Brain microvascular endothelial cell (primary cell): ENCODE data around the gene GABRB1.
A peak's percentile ranks its signal among the peaks of the same experiment; 100 is the strongest.

Experiments used
- DNase-seq: peaks from one replicate; pipeline ENCODE4 v3.0.0-alpha.2; 2020
- H3K27ac ChIP-seq: fragments of 250-450 bp; sonication (Bioruptor Pico); 2 replicates; pipeline ENCODE4 v1.5.1; 2020; ENCODE audit warnings: mild to moderate bottlenecking, moderate library complexity
- H3K27me3 ChIP-seq: fragments of 250-450 bp; sonication (Bioruptor Pico); replicated peaks from 2 replicates; pipeline ENCODE4 v1.5.1; 2020; ENCODE audit warnings: mild to moderate bottlenecking
- H3K36me3 ChIP-seq: fragments of 250-450 bp; sonication (Bioruptor Pico); replicated peaks from 2 replicates; pipeline ENCODE4 v1.5.1; 2020; ENCODE audit warnings: mild to moderate bottlenecking
- H3K4me3 ChIP-seq: 2 replicates; pipeline ENCODE4 v1.5.1; 2011; ENCODE audit warnings: low read depth, mild to moderate bottlenecking, control low read depth, low read length, moderate library complexity
- in situ Hi-C: cut with HindIII; loops from 2 replicates; pipeline ENCODE4 v1.10.0; 2017; ENCODE audit warnings: low sequenced_read_pairs, low pct_ligation_motif_present
- TF ChIP-seq, protein P1 (sequence below): IDR thresholded peaks from 2 replicates; pipeline ENCODE4 v1.5.1; 2011; ENCODE audit warnings: low read depth, mild to moderate bottlenecking, moderate library complexity, low read length, control low read depth, inconsistent platforms; ENCODE audit errors: missing control alignments

Gene GABRB1

GRCh38 chr4:47463235-47463956 is 432.0 kb downstream of the GABRB1 start, which contains the start of gene COMMD8:
Gene COMMD8, minus strand, starts transcription at chr4:47463702. Its CDS starts 51 bp downstream, at chr4:47463651.
- Histone ChIP-seq H3K36me3 (no peaks in the 10 kb centered on the region), H3K4me3 (peak within 1 kb of the TSS; percentile 83), H3K27me3 (no peaks in the 10 kb centered on the region), H3K27ac (peak within 1 kb of the TSS; percentile 81)
- DNase-seq: peak; percentile 98
- TF ChIP-seq, protein P1, sequence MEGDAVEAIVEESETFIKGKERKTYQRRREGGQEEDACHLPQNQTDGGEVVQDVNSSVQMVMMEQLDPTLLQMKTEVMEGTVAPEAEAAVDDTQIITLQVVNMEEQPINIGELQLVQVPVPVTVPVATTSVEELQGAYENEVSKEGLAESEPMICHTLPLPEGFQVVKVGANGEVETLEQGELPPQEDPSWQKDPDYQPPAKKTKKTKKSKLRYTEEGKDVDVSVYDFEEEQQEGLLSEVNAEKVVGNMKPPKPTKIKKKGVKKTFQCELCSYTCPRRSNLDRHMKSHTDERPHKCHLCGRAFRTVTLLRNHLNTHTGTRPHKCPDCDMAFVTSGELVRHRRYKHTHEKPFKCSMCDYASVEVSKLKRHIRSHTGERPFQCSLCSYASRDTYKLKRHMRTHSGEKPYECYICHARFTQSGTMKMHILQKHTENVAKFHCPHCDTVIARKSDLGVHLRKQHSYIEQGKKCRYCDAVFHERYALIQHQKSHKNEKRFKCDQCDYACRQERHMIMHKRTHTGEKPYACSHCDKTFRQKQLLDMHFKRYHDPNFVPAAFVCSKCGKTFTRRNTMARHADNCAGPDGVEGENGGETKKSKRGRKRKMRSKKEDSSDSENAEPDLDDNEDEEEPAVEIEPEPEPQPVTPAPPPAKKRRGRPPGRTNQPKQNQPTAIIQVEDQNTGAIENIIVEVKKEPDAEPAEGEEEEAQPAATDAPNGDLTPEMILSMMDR: peak; percentile 49
- in situ Hi-C loops: no loop called here

DNA sequence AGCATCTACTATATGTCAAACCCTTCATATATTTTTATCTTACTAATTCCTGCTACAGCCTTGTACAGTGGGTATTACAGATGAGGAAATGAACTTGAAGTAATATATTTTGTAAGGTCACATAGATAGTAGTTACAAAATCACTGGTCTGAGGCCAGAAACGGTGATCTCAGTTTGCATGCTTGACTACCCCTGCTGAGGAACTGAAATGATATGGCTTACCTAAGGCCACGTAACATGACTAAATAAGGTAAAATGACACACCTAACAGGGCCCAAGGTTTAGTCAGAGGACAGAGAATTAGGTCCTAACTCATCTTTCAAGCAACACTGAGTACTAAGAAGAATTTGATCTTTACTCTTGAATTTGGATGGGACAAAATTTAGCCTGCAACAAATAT is 433.6 kb downstream of the GABRB1 start:
- Histone ChIP-seq H3K4me3 (no peak overlapping the region), H3K27ac (no peak overlapping the region), H3K27me3 (no peaks in the 10 kb centered on the region), H3K36me3 (no peaks in the 10 kb centered on the region)
- in situ Hi-C loops: no loop called here
- TF ChIP-seq, protein P1: no peak
- DNase-seq: no peak

- H3K36me3 ChIP-seq: no peaks in the 10 kb centered on the region
- no peak for DNase-seq
- H3K27ac ChIP-seq: no peak overlapping the region
- in situ Hi-C loops: no loop called here
- H3K27me3 ChIP-seq: no peaks in the 10 kb centered on the region
- no peak overlapping the region for H3K4me3 ChIP-seq
- TF ChIP-seq, protein P1: no peak
Measured at GRCh38 chr4:47466056-47466785, 434.9 kb downstream of the GABRB1 start.

GRCh38 chr4:47468706-47469365 is 437.5 kb downstream of the GABRB1 start:
- DNase-seq: peak; percentile 52
- H3K27ac ChIP-seq: peak overlapping the region; percentile 4
- H3K36me3 ChIP-seq: no peaks in the 10 kb centered on the region
- in situ Hi-C loops: no loop called here
- TF ChIP-seq, protein P1: no peak
- H3K4me3 ChIP-seq: no peak overlapping the region
- H3K27me3 ChIP-seq: no peaks in the 10 kb centered on the region

- TF ChIP-seq, protein P1: no peak
- in situ Hi-C loops: no loop called here
- H3K36me3 ChIP-seq: no peaks in the 10 kb centered on the region
- H3K27ac ChIP-seq: peak overlapping the region; percentile 4
- H3K4me3 ChIP-seq: no peak overlapping the region
- DNase-seq: no peak
- H3K27me3 ChIP-seq: no peaks in the 10 kb centered on the region
Measured at GRCh38 chr4:47469951-47470350, 438.6 kb downstream of the GABRB1 start.
